ENCODE results near the gene FTSJ3. TPM values are rescaled to one million over a fixed set of nuclear protein-coding genes. Genes with fewer than 3 reads are reported as not detected.
"Not testable (repeated sequence)": the region's sequence is repeated elsewhere in the genome, so short reads cannot be mapped to it uniquely, and the experiment has no call there.

Gene FTSJ3
- total RNA-seq, 3 donors from 2014 or later = 26.9 to 48.2 (median 29.4) TPM

- Histone ChIP-seq H3K9me3 (no peaks in the 10 kb centered on the region), H3K4me3 (no peak overlapping the region), H3K36me3 (ENCODE audit: low read depth) (no peaks in the 10 kb centered on the region), H3K4me1 (ENCODE audit: low read depth) (no peaks in the 10 kb centered on the region)
- DNase-seq (no peak), ATAC-seq (no peak)
- intact Hi-C loops (cut with DNase I, micrococcal nuclease) = no loop called here
- no peak for TF ChIP-seq CTCF (IDR thresholded peaks at IDR 0.05)
Measured at GRCh38 chr17:63859257-63859656, 31.8 kb upstream of the FTSJ3 start.

- ATAC-seq; H3K36me3 ChIP-seq (ENCODE audit: low read depth); DNase-seq; H3K4me1 ChIP-seq (ENCODE audit: low read depth); intact Hi-C loops (cut with DNase I, micrococcal nuclease); H3K9me3 ChIP-seq; H3K4me3 ChIP-seq: not testable (repeated sequence)
Measured at GRCh38 chr17:63856425-63856824, 29.0 kb upstream of the FTSJ3 start.

- Histone ChIP-seq H3K36me3 (ENCODE audit: low read depth) (no peaks in the 10 kb centered on the region), H3K9me3 (no peaks in the 10 kb centered on the region), H3K4me3 (no peak overlapping the region), H3K4me1 (ENCODE audit: low read depth) (no peaks in the 10 kb centered on the region)
- DNase-seq = no peak
- TF ChIP-seq CTCF (IDR thresholded peaks at IDR 0.05) = no peak
- intact Hi-C loops (cut with DNase I, micrococcal nuclease) = no loop called here
- no peak for ATAC-seq
Measured at GRCh38 chr17:63855185-63855584, 27.7 kb upstream of the FTSJ3 start.

GRCh38 chr17:63854709-63855108 lies 27.2 kb upstream of the FTSJ3 start:
- H3K36me3 ChIP-seq (ENCODE audit: low read depth) = no peaks in the 10 kb centered on the region
- DNase-seq = no peak
- H3K9me3 ChIP-seq = no peaks in the 10 kb centered on the region
- intact Hi-C loops (cut with DNase I, micrococcal nuclease) = no loop called here
- no peak overlapping the region for H3K4me3 ChIP-seq
- no peaks in the 10 kb centered on the region for H3K4me1 ChIP-seq (ENCODE audit: low read depth)
- no peak for TF ChIP-seq CTCF (IDR thresholded peaks at IDR 0.05)
- ATAC-seq = no peak

GRCh38 chr17:63853260-63853659 lies 25.8 kb upstream of the FTSJ3 start:
- ATAC-seq (no peak), DNase-seq (no peak)
- TF ChIP-seq CTCF (IDR thresholded peaks at IDR 0.05) = no peak
- Histone ChIP-seq H3K9me3 (no peaks in the 10 kb centered on the region), H3K36me3 (ENCODE audit: low read depth) (no peaks in the 10 kb centered on the region), H3K4me1 (ENCODE audit: low read depth) (no peaks in the 10 kb centered on the region), H3K4me3 (no peak overlapping the region)
- intact Hi-C loops (cut with DNase I, micrococcal nuclease) = no loop called here

- H3K4me3 ChIP-seq = no peak overlapping the region
- H3K36me3 ChIP-seq (ENCODE audit: low read depth) = no peaks in the 10 kb centered on the region
- no peaks in the 10 kb centered on the region for H3K4me1 ChIP-seq (ENCODE audit: low read depth)
- H3K9me3 ChIP-seq = no peaks in the 10 kb centered on the region
- ATAC-seq (no peak), DNase-seq (no peak)
- TF ChIP-seq CTCF (IDR thresholded peaks at IDR 0.05) = no peak
- intact Hi-C loops (cut with DNase I, micrococcal nuclease) = no loop called here
Measured at GRCh38 chr17:63850401-63850800, 22.9 kb upstream of the FTSJ3 start.

All from mucosa of descending colon (tissue), 3 donors.